Activated CD8-positive, alpha-beta memory T cell treated with anti-CD3 and anti-CD28 coated beads, Interleukin-2, amount 10 ng/mL, durations not matched to agents 7 days and 5 days (primary cell): Measurements from ENCODE around the gene KCNIP3. TPM values are rescaled to one million over a fixed set of nuclear protein-coding genes. Genes with fewer than 3 reads are reported as not detected.
"Not testable (repeated sequence)": the region's sequence is repeated elsewhere in the genome, so short reads cannot be mapped to it uniquely, and the experiment has no call there.

ENCODE experiments used
- ATAC-seq: fragments of 150-1000 bp; cut with Tn5 transposase; one replicate; pipeline ENCODE4 v1.10.0; 2021; ENCODE audit warnings: moderate library complexity
- CTCF ChIA-PET: fragments of 350-600 bp; sonication (Branson Sonifier 250); formaldehyde crosslinking; loops from one replicate; lab custom pipeline; 2021; ENCODE audit warnings: antibody characterized with exemption; lab: Charles Lee
- DNase-seq: peaks from one replicate; pipeline ENCODE4 v3.0.0-alpha.2; 2020
- H3K27ac Mint-ChIP-seq: one replicate; pipeline ENCODE4 v1.8.0; 2021; ENCODE audit warnings: mild to moderate bottlenecking, mixed read lengths
- H3K27me3 Mint-ChIP-seq: one replicate; pipeline ENCODE4 v1.8.0; 2021; ENCODE audit warnings: mixed read lengths
- H3K36me3 Mint-ChIP-seq: one replicate; pipeline ENCODE4 v1.8.0; 2021; ENCODE audit warnings: mild to moderate bottlenecking, mixed read lengths
- H3K4me1 Mint-ChIP-seq: one replicate; pipeline ENCODE4 v1.8.0; 2021; ENCODE audit warnings: mixed read lengths
- H3K4me3 Mint-ChIP-seq: one replicate; pipeline ENCODE4 v1.8.0; 2021; ENCODE audit warnings: mild to moderate bottlenecking, moderate library complexity, mixed read lengths
- H3K9me3 Mint-ChIP-seq: one replicate; pipeline ENCODE4 v1.8.0; 2022; ENCODE audit warnings: low read depth, mixed read lengths
- total RNA-seq, 2 experiments: library from RNA; stranded (reverse); gene quantifications; one replicate each; pipeline ENCODE4 v1.2.3, GENCODE V29; 2021

KCNIP3 gene
- total RNA-seq, 2 experiments from 2014 or later: not detected

DNA sequence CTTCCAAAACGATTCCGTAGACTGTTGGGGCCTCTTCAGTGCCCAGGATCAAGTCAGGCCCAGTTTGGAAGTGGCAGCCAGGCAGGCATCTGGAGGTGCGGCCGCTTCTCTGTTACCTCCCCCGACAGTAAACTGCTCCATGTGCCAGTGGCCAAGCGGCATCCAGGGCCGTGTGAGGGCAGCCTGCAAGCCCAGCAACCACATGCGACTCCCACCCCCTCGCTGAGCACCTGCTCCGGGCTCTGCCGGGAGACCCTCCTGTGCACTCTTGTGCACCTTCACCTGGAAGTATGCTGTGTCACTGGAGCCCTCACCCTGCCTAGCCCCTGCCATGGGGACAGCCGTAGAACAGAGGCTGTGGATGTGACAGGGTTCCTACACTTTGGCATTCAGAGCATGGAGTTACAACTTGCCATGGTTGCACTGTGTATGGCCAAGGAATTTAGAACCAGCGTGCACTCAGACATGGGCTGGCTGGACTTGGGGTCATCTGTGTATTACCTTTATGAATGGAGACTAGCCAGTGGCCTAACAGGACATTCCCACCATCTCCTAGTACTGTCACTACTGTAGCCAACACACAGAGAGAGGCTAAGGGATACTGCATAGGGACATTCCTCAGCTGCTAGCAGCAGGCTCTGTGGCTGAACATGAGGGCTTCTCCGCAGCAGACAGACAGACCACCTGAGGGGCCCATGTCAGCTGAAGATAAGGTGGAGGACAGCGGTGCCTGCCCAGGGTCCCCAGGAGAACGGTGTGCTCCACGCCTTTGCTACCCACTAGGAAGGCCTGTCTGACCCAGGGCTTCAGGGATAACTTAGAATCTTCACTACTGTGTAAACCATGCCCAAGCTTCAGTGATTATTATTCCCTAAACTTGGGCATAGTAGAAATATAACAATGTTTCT, 80.3 kb downstream of the KCNIP3 start:
- Mint-ChIP-seq H3K36me3 (no peaks in the 10 kb centered on the region), H3K4me1 (no peaks in the 10 kb centered on the region), H3K9me3 (no peaks in the 10 kb centered on the region), H3K27me3 (peaks cover 10% of the 10 kb centered on the region), H3K4me3 (no peak overlapping the region), H3K27ac (no peak overlapping the region)
- ATAC-seq: no peak
- no peak for DNase-seq
- CTCF ChIA-PET: no interaction called here

DNA sequence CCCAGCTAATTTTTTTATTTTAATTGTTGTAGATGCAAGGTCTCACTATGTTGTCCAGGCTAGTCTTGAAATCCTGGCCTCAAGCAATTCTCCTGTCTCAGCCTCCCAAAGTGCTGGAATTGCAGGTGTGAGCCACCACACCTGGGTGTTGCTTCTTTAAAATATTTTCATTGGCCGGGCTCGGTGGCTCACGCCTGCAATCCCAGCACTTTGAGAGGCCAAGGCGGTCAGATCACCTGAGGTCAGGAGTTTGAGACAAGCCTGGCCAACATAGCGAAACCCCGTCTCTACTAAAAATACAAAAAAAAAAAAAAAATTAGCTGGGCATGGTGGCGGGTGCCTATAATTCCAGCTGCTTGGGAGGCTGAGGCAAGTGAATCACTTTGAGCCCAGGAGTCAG, 81.1 kb downstream of the KCNIP3 start:
- peaks cover 10% of the 10 kb centered on the region for H3K27me3 Mint-ChIP-seq
- CTCF ChIA-PET, H3K9me3 Mint-ChIP-seq, H3K4me1 Mint-ChIP-seq, H3K36me3 Mint-ChIP-seq, ATAC-seq, H3K4me3 Mint-ChIP-seq, H3K27ac Mint-ChIP-seq, DNase-seq: not testable (repeated sequence)

DNA sequence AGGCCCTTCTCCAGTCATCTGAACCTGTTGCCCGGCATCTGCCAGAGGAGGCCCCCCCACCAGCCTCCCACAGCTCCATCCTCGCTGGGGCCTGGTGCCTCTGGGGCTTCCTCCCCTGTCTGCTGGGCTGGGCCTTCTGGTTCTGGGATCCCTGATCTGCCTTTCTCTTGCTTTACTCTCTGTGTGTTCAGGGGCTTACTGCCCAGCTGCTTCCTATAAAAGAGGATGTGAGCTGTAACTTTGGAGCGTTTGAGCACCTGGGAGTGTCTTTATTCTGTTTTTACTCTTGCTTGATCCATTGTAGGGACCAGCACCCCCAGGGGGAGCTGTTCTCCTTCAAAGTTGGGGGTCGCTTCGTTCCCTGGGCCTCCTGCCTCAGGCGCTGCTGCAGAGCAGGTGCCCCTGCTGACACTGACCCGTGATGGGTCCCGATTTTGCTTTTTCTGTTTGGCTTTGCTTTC, 82.3 kb downstream of the KCNIP3 start:
- H3K4me3 Mint-ChIP-seq: no peak overlapping the region
- H3K27me3 Mint-ChIP-seq: peaks cover 10% of the 10 kb centered on the region

DNA sequence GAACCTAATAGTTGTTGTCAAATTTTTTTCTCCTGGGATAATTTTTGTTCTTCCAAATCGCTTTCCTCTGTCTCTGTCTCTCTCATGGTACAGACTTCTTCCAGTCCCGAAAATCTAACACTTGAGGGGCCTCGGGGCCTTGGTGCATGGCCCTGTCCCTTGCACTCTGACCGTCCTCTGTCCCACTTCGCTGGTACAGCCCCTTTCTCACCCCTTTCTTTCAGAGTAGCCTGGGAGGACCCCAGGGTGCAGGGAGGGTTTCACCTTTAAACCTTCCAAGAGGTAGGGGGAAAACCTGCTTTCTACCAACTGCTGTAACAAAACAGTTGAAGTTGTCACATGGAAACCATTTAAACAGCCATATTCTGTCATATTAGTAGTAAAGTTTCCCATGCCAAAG, 83.1 kb downstream of the KCNIP3 start:
- peaks cover 10% of the 10 kb centered on the region for H3K27me3 Mint-ChIP-seq

More for the DNA sequence above, 82.3 kb downstream of the KCNIP3 start:
- ATAC-seq (no peak), DNase-seq (no peak)
- CTCF ChIA-PET: interaction anchor here (2.5 kb wide), 1 partner anchor 10 kb away, joined by 10 read pairs; no protein-coding TSS in a partner anchor
- Mint-ChIP-seq H3K4me1 (no peaks in the 10 kb centered on the region), H3K9me3 (no peaks in the 10 kb centered on the region), H3K36me3 (no peaks in the 10 kb centered on the region), H3K27ac (no peak overlapping the region)

DNA sequence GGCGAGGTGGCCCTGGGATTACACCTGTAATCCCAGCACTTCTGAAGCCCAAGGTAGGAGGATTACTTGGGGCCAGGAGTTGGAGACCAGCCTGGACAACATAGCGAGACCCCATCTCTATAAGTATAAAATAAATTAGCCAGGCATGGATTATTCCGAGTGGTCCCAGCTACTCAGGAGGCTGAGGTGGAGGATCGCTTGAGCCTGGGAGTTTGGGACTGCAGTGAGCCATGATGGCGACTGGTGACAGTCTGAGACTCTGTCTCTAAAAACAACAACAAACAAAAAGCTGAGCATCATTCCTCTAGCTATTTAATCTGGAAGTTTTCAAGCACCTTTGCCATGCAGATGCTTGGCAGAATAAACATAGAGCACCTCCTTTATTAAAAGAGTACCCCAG, 83.6 kb downstream of the KCNIP3 start:
- Mint-ChIP-seq H3K4me1 (no peaks in the 10 kb centered on the region), H3K27me3 (peaks cover 10% of the 10 kb centered on the region), H3K27ac (no peak overlapping the region), H3K4me3 (no peak overlapping the region), H3K9me3 (no peaks in the 10 kb centered on the region), H3K36me3 (no peaks in the 10 kb centered on the region)
- DNase-seq: no peak
- CTCF ChIA-PET: interaction anchor here (2.5 kb wide), 1 partner anchor 8 kb away, joined by 10 read pairs; no protein-coding TSS in a partner anchor
- no peak for ATAC-seq

More for the DNA sequence above, 83.1 kb downstream of the KCNIP3 start:
- H3K4me1 Mint-ChIP-seq: no peaks in the 10 kb centered on the region
- no peaks in the 10 kb centered on the region for H3K36me3 Mint-ChIP-seq
- no peak overlapping the region for H3K4me3 Mint-ChIP-seq
- no peaks in the 10 kb centered on the region for H3K9me3 Mint-ChIP-seq
- no peak overlapping the region for H3K27ac Mint-ChIP-seq
- CTCF ChIA-PET: interaction anchor here (2.5 kb wide), 1 partner anchor 9 kb away, joined by 10 read pairs; no protein-coding TSS in a partner anchor
- ATAC-seq (no peak), DNase-seq (no peak)

DNA sequence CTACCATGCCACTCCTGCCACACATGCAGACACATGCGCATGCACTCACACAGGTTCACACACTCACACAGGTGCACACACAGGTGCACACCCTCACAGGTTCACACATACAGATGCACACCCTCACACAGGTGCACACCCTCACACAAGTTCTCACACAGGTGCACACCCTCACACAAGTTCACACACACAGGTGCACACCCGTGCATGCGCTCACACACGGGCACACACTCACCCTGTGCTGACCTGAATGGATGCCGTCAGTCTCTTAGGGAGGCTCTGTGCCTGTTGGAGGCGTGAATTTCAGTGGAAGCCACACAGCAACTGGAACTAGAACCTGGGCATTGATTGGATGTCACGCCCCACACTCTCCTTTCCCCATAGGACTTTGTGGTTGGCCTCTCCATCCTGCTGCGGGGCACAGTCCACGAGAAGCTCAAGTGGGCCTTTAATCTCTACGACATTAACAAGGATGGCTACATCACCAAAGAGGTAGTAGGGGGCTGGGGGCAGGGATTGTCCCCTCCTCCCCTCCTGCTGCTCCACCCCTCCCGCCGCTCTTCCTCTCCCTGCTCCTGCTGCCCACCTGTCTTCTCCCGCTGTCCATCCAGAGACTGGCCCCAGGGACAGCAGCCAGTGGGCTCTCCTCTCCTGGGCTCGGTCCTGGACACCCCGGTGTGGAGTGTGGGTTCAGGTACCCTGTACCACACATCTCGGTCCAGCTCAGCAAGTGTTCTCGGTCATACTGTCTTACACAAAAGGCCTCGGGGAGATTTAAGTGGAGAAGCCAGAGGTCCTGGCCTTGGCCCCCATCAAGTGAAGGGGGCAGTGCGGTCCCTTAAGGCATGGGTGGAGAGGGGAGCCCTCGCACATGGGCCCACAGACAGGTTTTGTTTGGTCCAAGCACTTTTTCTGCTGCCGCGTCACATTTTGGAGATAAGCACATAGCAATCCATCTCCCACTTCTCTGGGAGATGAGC, 84.4 kb downstream of the KCNIP3 start:
- no peak overlapping the region for H3K27ac Mint-ChIP-seq
- H3K36me3 Mint-ChIP-seq: no peaks in the 10 kb centered on the region
- no peaks in the 10 kb centered on the region for H3K9me3 Mint-ChIP-seq
- H3K4me3 Mint-ChIP-seq: no peak overlapping the region
- H3K4me1 Mint-ChIP-seq: no peaks in the 10 kb centered on the region
- H3K27me3 Mint-ChIP-seq: peaks cover 10% of the 10 kb centered on the region
- DNase-seq (no peak), ATAC-seq (no peak)
- CTCF ChIA-PET: interaction anchor here (2.5 kb wide), 1 partner anchor 8 kb away, joined by 10 read pairs; no protein-coding TSS in a partner anchor

DNA sequence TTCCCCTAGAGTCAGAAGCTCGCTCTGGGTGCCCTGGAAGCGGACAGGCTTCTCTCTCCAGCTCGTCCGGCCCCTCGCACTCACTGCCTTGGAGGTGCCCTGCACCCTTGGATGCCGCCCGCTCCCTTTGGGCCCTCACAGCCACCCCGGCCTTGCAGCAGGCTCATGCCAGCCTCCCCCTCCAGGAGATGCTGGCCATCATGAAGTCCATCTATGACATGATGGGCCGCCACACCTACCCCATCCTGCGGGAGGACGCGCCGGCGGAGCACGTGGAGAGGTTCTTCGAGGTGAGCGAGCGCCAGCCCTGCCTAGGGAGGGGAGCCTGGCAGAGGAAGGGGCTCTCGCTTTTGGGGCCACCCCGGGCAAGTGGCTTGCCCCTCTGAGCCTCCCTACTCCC, 85.0 kb downstream of the KCNIP3 start:
- Mint-ChIP-seq H3K9me3 (no peaks in the 10 kb centered on the region), H3K4me1 (no peaks in the 10 kb centered on the region), H3K36me3 (no peaks in the 10 kb centered on the region), H3K27ac (no peak overlapping the region), H3K4me3 (no peak overlapping the region), H3K27me3 (peaks cover 10% of the 10 kb centered on the region)
- CTCF ChIA-PET: no interaction called here
- ATAC-seq: no peak
- DNase-seq: no peak

DNA sequence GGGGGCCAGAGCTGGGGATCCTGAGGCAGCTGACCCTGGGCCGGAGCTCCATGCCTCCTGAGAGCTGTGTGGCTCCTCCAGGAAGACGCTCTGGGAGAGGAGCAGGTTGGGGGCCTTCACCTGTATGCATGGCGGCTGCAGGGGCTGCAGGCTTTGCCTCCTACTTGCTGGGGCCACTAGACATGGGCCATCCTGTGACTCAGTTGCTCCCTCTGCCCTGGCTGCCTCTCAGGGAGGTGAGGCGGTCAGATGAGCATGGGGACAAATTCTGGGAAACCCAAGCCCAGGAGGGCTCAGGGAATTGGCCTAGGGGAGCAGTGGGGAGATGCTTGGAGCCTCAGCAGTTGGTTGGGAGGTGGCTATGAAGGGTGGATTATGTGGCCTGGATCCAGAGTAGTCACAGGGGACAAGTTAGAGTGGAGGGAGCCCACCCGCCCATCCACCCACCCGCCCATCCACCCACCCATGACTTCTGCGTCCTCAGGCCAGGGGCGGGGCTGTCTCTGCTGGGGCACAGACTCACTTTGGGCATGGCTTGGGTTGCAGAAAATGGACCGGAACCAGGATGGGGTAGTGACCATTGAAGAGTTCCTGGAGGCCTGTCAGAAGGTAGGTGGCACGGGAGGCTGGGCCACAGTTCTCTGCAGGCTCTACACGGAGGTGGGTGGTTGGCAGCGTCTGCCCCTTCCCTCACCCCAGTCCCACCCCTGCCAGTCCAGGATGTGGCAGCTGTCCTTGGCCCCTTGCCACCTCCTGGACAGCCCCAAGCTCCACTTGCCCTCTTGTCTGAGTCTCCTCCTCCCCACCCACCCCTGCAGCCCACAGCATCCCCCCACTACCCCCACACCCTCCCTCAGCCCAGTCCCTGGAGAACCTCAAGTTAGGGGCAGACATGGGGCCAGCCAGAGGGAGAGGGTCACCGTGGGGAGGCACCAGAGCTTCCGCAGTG, 85.8 kb downstream of the KCNIP3 start:
- peaks cover 10% of the 10 kb centered on the region for H3K27me3 Mint-ChIP-seq
- no peaks in the 10 kb centered on the region for H3K36me3 Mint-ChIP-seq
- no peak overlapping the region for H3K4me3 Mint-ChIP-seq
- DNase-seq (no peak), ATAC-seq (no peak)
- H3K4me1 Mint-ChIP-seq: no peaks in the 10 kb centered on the region
- H3K27ac Mint-ChIP-seq: no peak overlapping the region
- CTCF ChIA-PET: interaction anchor here (0.7 kb wide), 1 partner anchor 963 kb away, joined by 3 read pairs; no protein-coding TSS in a partner anchor
- no peaks in the 10 kb centered on the region for H3K9me3 Mint-ChIP-seq

DNA sequence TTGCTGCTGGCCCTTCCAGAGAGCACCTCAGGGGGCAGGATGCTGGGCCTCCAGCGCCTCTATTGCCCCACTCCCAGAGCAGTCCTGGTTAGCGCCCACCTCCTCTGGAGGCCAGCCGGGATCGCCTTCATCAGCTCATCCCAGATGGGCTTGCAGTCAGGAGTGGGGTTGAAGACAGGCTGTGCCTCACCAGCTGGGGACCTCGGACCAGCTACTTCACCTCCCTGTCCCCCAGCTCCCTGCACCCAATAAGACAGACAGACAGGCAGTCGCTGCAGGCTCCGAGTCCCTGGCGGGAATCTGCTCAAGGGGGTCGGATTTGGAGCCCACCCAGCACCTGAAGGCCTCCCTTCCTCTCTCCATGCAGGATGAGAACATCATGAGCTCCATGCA, 86.5 kb downstream of the KCNIP3 start:
- no peak overlapping the region for H3K27ac Mint-ChIP-seq
- CTCF ChIA-PET: interaction anchor here (0.7 kb wide), 1 partner anchor 962 kb away, joined by 3 read pairs; no protein-coding TSS in a partner anchor
- no peak for ATAC-seq
- DNase-seq: no peak
- H3K4me1 Mint-ChIP-seq: no peaks in the 10 kb centered on the region
- H3K36me3 Mint-ChIP-seq: no peaks in the 10 kb centered on the region
- H3K27me3 Mint-ChIP-seq: peaks cover 10% of the 10 kb centered on the region
- H3K9me3 Mint-ChIP-seq: no peaks in the 10 kb centered on the region
- no peak overlapping the region for H3K4me3 Mint-ChIP-seq

DNA sequence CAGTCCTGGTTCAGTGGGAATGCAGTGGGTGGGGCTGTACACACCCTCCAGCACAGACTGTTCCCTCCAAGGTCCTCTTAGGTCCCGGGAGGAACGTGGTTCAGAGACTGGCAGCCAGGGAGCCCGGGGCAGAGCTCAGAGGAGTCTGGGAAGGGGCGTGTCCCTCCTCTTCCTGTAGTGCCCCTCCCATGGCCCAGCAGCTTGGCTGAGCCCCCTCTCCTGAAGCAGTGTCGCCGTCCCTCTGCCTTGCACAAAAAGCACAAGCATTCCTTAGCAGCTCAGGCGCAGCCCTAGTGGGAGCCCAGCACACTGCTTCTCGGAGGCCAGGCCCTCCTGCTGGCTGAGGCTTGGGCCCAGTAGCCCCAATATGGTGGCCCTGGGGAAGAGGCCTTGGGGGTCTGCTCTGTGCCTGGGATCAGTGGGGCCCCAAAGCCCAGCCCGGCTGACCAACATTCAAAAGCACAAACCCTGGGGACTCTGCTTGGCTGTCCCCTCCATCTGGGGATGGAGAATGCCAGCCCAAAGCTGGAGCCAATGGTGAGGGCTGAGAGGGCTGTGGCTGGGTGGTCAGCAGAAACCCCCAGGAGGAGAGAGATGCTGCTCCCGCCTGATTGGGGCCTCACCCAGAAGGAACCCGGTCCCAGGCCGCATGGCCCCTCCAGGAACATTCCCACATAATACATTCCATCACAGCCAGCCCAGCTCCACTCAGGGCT, 87.9 kb downstream of the KCNIP3 start:
- H3K4me3 Mint-ChIP-seq: no peak overlapping the region
- H3K36me3 Mint-ChIP-seq: no peaks in the 10 kb centered on the region
- CTCF ChIA-PET: interaction anchor here (0.7 to 0.9 kb wide), 2 partner anchors 11 to 28 kb away, joined by 3 read pairs; no protein-coding TSS in a partner anchor
- DNase-seq: no peak
- no peaks in the 10 kb centered on the region for H3K4me1 Mint-ChIP-seq
- H3K27me3 Mint-ChIP-seq: peaks cover 4% of the 10 kb centered on the region
- H3K9me3 Mint-ChIP-seq: no peaks in the 10 kb centered on the region
- H3K27ac Mint-ChIP-seq: no peak overlapping the region
- no peak for ATAC-seq

DNA sequence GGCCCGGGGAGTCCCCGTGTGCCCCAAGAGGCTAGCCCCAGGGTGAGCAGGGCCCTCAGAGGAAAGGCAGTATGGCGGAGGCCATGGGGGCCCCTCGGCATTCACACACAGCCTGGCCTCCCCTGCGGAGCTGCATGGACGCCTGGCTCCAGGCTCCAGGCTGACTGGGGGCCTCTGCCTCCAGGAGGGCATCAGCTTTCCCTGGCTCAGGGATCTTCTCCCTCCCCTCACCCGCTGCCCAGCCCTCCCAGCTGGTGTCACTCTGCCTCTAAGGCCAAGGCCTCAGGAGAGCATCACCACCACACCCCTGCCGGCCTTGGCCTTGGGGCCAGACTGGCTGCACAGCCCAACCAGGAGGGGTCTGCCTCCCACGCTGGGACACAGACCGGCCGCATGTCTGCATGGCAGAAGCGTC, 88.4 kb downstream of the KCNIP3 start:
- H3K27ac Mint-ChIP-seq: no peak overlapping the region
- ATAC-seq (no peak), DNase-seq (no peak)
- H3K4me3 Mint-ChIP-seq: no peak overlapping the region
- no peaks in the 10 kb centered on the region for H3K36me3 Mint-ChIP-seq
- H3K9me3 Mint-ChIP-seq: no peaks in the 10 kb centered on the region
- no peaks in the 10 kb centered on the region for H3K4me1 Mint-ChIP-seq
- CTCF ChIA-PET: interaction anchor here (0.7 kb wide), 1 partner anchor 12 kb away, joined by 3 read pairs; no protein-coding TSS in a partner anchor
- H3K27me3 Mint-ChIP-seq: no peaks in the 10 kb centered on the region
